ENCODE results near the gene CDK5RAP3.

CDK5RAP3 gene

DNA sequence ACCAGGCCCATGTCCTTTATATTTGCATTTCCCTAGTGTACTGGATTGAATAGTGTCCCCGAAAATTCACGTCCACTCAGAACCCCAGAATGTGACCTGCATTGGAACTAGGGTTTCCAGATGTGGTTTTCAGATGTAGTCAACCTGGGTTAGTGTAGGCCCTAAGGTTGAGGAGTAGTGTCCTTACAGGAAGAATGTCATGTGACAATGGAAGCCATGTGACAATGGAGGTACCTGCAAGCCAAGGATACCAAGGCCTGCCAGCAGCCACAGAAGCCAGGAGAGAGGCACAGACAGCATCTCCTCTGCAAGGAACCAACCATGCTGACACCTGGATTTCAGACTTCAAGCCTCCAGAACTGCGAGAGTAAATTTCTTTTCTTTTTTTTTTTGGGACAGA is 8.0 kb upstream of the CDK5RAP3 start:
- Histone ChIP-seq H3K27me3 (ENCODE audit: control insufficient read depth, insufficient read depth, low read length) (no peaks in the 10 kb centered on the region), H3K36me3 (ENCODE audit: control insufficient read depth, insufficient read depth, low read length) (no peaks in the 10 kb centered on the region), H3K9ac (ENCODE audit: low read length) (no peak overlapping the region), H3K27ac (ENCODE audit: low read depth, low read length) (no peak overlapping the region), H3K9me3 (ENCODE audit: control insufficient read depth, insufficient read depth, low read depth, low read length) (no peaks in the 10 kb centered on the region), H3K4me3 (ENCODE audit: low read depth, low read length) (no peak overlapping the region), H3K4me1 (ENCODE audit: control insufficient read depth, insufficient read depth, low read length) (peaks cover 3% of the 10 kb centered on the region)

DNA sequence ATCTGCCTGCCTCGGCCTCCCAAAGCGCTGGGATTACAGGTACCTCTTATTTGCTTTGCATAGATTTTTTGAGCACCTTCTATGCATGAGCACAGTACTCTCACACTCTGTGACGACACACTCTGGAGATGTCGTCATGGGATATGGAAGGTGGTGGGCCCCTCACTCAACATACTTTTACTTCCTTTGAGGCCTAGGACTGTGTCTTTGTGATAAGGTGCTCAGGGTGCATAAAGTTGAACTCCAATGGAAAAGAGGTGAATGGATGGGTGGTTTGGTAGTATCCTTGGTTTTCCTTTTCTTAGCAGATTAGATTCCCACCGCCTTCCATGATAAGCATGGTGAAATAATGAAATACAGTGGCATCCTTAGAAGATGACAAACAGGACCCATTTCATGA is 6.1 kb upstream of the CDK5RAP3 start:
- Histone ChIP-seq H3K9me3 (ENCODE audit: control insufficient read depth, insufficient read depth, low read depth, low read length) (no peaks in the 10 kb centered on the region), H3K27me3 (ENCODE audit: control insufficient read depth, insufficient read depth, low read length) (no peaks in the 10 kb centered on the region), H3K36me3 (ENCODE audit: control insufficient read depth, insufficient read depth, low read length) (no peaks in the 10 kb centered on the region), H3K4me3 (ENCODE audit: low read depth, low read length) (no peak overlapping the region), H3K9ac (ENCODE audit: low read length) (no peak overlapping the region), H3K27ac (ENCODE audit: low read depth, low read length) (no peak overlapping the region), H3K4me1 (ENCODE audit: control insufficient read depth, insufficient read depth, low read length) (no peaks in the 10 kb centered on the region; the same call in 1 of the 2 replicates)

DNA sequence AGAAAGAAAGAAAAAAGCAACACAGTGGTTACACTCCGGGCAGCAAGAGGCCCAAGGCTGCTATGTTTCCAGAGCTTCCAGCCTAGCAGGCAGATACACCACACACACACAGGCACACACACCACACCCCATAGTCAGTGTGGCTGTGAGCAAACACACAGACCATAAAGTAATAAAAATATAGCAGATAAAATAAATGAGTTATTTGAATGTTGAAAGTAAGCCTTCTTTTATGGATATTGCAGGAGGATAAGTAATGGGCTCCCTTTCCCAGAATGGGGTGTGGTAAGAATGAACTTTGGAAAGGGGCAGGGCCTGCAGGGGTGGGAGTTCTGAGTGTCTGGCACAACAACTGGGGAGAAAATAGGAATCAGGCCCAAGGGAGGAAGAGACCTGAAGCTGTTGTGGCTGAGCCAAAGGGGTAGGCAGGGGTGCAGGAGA is 4.8 kb upstream of the CDK5RAP3 start:
- Histone ChIP-seq H3K36me3 (ENCODE audit: control insufficient read depth, insufficient read depth, low read length) (no peaks in the 10 kb centered on the region), H3K4me1 (ENCODE audit: control insufficient read depth, insufficient read depth, low read length) (peaks cover 5% of the 10 kb centered on the region), H3K27me3 (ENCODE audit: control insufficient read depth, insufficient read depth, low read length) (no peaks in the 10 kb centered on the region), H3K27ac (ENCODE audit: low read depth, low read length) (no peak overlapping the region), H3K4me3 (ENCODE audit: low read depth, low read length) (no peak overlapping the region), H3K9ac (ENCODE audit: low read length) (no peak overlapping the region), H3K9me3 (ENCODE audit: control insufficient read depth, insufficient read depth, low read depth, low read length) (no peaks in the 10 kb centered on the region)

DNA sequence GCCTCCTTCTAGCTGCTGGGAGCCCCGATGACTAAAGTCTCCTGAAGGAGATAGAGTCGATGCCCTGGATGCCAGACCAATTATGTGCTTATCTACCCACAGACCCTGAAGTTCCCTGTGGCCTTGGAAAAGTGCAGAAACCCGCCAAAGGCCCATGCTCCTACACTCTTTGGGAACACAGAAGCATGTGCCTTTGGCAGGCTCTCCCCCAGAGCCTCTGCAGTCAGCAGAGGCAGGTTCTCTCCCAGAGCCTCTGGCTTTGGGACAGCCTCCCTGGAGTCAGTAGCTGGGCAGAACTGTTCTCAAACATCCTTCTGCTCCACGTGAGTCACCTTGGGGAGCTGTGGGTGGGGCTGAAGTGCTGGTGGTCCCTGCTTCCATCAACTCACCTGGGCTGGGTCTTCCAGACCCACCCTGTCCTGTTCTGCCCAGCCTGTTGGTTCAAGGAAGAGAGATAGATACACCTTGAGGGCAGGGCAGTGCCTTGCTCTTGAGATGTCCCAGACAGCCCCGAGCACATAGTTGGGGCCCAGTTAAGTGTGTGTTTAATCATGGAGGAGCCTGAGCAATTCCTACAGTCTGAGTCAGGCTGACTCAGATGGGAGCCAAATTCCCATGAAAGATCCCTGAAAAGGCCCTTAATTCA is 3.2 kb upstream of the CDK5RAP3 start:
- H3K27me3 ChIP-seq (ENCODE audit: control insufficient read depth, insufficient read depth, low read length): no peaks in the 10 kb centered on the region
- H3K9me3 ChIP-seq (ENCODE audit: control insufficient read depth, insufficient read depth, low read depth, low read length): no peaks in the 10 kb centered on the region
- H3K4me3 ChIP-seq (ENCODE audit: low read depth, low read length): no peak overlapping the region
- H3K27ac ChIP-seq (ENCODE audit: low read depth, low read length): no peak overlapping the region
- H3K4me1 ChIP-seq (ENCODE audit: control insufficient read depth, insufficient read depth, low read length): peaks cover 8% of the 10 kb centered on the region
- H3K36me3 ChIP-seq (ENCODE audit: control insufficient read depth, insufficient read depth, low read length): no peaks in the 10 kb centered on the region
- H3K9ac ChIP-seq (ENCODE audit: low read length): no peak overlapping the region

DNA sequence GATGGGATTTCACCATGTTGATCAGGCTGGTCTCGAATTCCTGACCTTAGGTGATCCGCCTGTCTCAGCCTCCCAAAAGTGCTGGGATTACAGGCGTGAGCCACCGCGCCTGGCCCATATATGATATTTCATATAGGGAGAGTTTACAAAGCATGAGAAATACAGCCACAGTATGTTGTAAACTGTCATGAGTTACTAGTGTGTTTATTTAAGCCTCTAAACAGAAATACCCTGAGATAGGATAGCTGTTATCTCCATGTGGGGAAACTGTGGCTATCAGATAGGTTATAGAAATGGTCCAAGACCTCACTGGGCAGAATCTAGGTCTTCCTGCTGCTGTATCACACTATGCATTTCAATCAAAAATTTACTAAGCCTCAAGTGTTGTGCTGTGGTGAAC is 2.1 kb upstream of the CDK5RAP3 start:
- peaks cover 8% of the 10 kb centered on the region for H3K4me1 ChIP-seq (ENCODE audit: control insufficient read depth, insufficient read depth, low read length)
- no peak overlapping the region for H3K27ac ChIP-seq (ENCODE audit: low read depth, low read length)
- no peaks in the 10 kb centered on the region for H3K9me3 ChIP-seq (ENCODE audit: control insufficient read depth, insufficient read depth, low read depth, low read length)
- H3K4me3 ChIP-seq (ENCODE audit: low read depth, low read length): no peak overlapping the region
- no peaks in the 10 kb centered on the region for H3K27me3 ChIP-seq (ENCODE audit: control insufficient read depth, insufficient read depth, low read length)
- H3K9ac ChIP-seq (ENCODE audit: low read length): no peak overlapping the region
- peaks cover 11% of the 10 kb centered on the region for H3K36me3 ChIP-seq (ENCODE audit: control insufficient read depth, insufficient read depth, low read length)

DNA sequence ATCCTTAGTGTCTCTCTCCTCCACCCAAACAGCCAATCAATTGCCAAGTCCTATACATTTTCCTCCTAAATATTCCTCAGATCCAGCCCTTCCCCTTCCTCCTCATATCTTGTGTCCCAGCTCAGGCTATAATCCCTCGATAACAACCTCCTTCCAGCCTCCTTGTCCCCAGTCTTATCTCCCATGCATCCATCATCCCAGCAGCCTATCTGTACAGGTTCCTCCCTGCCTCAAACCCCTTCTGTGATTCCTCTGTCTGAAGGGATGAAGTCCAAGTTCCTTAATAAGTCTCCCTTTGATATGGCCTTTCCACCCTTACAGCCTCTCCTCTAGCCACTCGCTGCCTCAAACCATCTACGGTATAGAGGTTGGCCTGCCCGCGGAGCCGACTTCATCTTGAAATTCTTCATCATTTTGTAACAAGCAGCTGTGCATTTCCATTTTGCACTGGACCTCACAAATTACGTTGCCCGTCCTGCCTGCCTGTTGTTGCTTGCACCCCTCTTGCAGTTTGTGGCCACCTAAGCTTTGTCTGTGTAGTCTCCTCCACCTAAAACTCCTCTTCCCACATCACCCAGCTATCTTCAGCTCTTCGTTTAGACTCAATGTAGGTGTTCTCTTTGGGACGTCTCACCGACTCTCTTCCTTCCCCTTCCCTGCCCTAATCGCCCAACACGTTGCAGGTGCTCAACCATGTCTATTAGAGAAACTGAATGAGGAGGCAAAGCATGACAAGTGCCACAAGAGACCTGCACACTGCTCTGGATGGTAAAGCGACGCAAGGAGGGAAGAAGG is 786 bp upstream of the CDK5RAP3 start:
- H3K27ac ChIP-seq (ENCODE audit: low read depth, low read length): no peak overlapping the region
- H3K9ac ChIP-seq (ENCODE audit: low read length): no peak overlapping the region

DNA sequence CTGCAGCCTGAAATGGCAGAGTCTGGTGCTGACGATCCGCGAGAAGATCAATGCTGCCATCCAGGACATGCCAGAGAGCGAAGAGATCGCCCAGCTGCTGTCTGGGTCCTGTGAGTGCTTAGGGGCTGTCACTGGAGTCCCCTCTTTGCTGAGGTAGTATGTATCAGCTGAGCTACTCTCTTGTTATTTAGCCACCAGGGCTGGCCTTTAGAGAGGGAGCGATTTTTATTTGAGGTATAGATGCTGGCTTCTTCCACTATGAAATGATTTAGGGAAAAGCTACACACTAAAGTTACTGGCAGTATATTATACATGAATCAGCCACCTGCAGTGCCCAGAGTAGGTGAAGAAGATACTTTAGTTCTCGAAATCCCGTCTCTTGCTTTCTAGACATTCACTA is 2.6 kb downstream of the CDK5RAP3 start:
- Histone ChIP-seq H3K4me1 (ENCODE audit: control insufficient read depth, insufficient read depth, low read length) (peaks cover 8% of the 10 kb centered on the region), H3K27me3 (ENCODE audit: control insufficient read depth, insufficient read depth, low read length) (no peaks in the 10 kb centered on the region), H3K9ac (ENCODE audit: low read length) (no peak overlapping the region), H3K27ac (ENCODE audit: low read depth, low read length) (no peak overlapping the region), H3K9me3 (ENCODE audit: control insufficient read depth, insufficient read depth, low read depth, low read length) (no peaks in the 10 kb centered on the region), H3K4me3 (ENCODE audit: low read depth, low read length) (no peak overlapping the region), H3K36me3 (ENCODE audit: control insufficient read depth, insufficient read depth, low read length) (peaks cover 47% of the 10 kb centered on the region)

More for the DNA sequence above, 786 bp upstream of the CDK5RAP3 start:
- Histone ChIP-seq H3K4me3 (ENCODE audit: low read depth, low read length) (peak overlapping the region; percentile 46), H3K36me3 (ENCODE audit: control insufficient read depth, insufficient read depth, low read length) (peaks cover 22% of the 10 kb centered on the region), H3K4me1 (ENCODE audit: control insufficient read depth, insufficient read depth, low read length) (peaks cover 8% of the 10 kb centered on the region), H3K9me3 (ENCODE audit: control insufficient read depth, insufficient read depth, low read depth, low read length) (no peaks in the 10 kb centered on the region), H3K27me3 (ENCODE audit: control insufficient read depth, insufficient read depth, low read length) (no peaks in the 10 kb centered on the region)

DNA sequence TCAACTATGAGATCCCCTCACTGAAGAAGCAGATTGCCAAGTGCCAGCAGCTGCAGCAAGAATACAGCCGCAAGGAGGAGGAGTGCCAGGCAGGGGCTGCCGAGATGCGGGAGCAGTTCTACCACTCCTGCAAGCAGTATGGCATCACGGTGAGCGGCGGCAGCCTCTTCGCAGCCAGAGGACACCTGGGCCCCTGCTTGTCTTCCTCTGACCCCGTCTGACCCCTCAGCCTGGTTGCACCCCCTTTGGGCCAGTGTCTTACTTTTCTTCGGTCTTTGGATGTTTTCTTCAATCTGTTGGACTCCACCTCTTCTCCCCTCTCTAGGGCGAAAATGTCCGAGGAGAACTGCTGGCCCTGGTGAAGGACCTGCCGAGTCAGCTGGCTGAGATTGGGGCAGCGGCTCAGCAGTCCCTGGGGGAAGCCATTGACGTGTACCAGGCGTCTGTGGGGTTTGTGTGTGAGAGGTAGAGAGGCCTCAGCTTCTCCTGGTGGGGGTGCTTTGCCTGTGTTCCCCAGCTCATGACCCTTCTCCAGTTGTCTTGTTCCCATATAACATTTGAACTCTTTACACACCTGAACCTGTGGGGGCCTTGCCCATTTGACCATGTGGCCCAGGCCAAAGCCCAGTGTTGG is 4.4 kb downstream of the CDK5RAP3 start:
- peaks cover 64% of the 10 kb centered on the region for H3K36me3 ChIP-seq (ENCODE audit: control insufficient read depth, insufficient read depth, low read length)
- H3K9me3 ChIP-seq (ENCODE audit: control insufficient read depth, insufficient read depth, low read depth, low read length): no peaks in the 10 kb centered on the region
- H3K4me1 ChIP-seq (ENCODE audit: control insufficient read depth, insufficient read depth, low read length): peaks cover 6% of the 10 kb centered on the region
- H3K27me3 ChIP-seq (ENCODE audit: control insufficient read depth, insufficient read depth, low read length): no peaks in the 10 kb centered on the region
- no peak overlapping the region for H3K9ac ChIP-seq (ENCODE audit: low read length)
- H3K4me3 ChIP-seq (ENCODE audit: low read depth, low read length): no peak overlapping the region
- no peak overlapping the region for H3K27ac ChIP-seq (ENCODE audit: low read depth, low read length)

DNA sequence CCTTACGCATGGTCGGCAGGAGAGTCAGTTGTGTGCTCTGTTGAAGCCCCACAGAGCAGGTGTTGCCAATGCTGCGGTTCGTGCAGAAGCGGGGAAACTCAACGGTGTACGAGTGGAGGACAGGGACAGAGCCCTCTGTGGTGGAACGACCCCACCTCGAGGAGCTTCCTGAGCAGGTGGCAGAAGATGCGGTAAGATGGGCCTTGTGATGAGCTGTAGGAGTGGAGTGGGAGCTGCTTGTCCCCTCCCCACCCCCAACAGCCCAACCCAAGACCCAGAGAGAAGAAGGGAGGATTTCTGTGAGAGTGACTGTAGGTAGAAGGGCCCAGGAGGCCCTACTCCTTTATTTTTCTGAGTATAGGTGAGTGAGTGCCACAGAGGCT is 4.9 kb downstream of the CDK5RAP3 start:
- Histone ChIP-seq H3K27me3 (ENCODE audit: control insufficient read depth, insufficient read depth, low read length) (no peaks in the 10 kb centered on the region), H3K4me1 (ENCODE audit: control insufficient read depth, insufficient read depth, low read length) (peaks cover 4% of the 10 kb centered on the region), H3K36me3 (ENCODE audit: control insufficient read depth, insufficient read depth, low read length) (peaks cover 69% of the 10 kb centered on the region), H3K4me3 (ENCODE audit: low read depth, low read length) (no peak overlapping the region), H3K27ac (ENCODE audit: low read depth, low read length) (no peak overlapping the region), H3K9ac (ENCODE audit: low read length) (no peak overlapping the region), H3K9me3 (ENCODE audit: control insufficient read depth, insufficient read depth, low read depth, low read length) (no peaks in the 10 kb centered on the region)

DNA sequence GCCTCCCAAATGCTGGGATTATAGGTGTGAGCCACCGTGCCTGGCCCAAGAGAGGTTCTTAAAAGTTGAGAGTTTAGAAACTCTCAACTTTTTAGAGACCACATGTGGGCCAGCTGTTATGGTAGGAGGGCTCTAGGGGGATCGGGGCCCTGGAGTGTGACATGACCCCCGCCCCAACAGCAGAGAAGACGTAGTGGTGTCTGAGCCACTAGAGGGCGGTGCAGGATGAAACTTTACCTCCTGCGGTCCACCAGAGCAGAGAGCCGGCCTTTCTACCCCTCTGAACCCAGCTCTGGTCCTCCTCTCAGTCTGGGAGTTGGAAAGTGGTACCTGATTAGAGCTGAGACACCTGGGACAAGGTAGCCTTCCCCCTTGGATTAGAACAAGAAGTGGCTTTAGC is 7.4 kb downstream of the CDK5RAP3 start:
- no peaks in the 10 kb centered on the region for H3K4me1 ChIP-seq (ENCODE audit: control insufficient read depth, insufficient read depth, low read length)
- no peaks in the 10 kb centered on the region for H3K27me3 ChIP-seq (ENCODE audit: control insufficient read depth, insufficient read depth, low read length)
- H3K4me3 ChIP-seq (ENCODE audit: low read depth, low read length): no peak overlapping the region
- H3K9ac ChIP-seq (ENCODE audit: low read length): no peak overlapping the region
- H3K36me3 ChIP-seq (ENCODE audit: control insufficient read depth, insufficient read depth, low read length): peaks cover 88% of the 10 kb centered on the region
- no peak overlapping the region for H3K27ac ChIP-seq (ENCODE audit: low read depth, low read length)
- no peaks in the 10 kb centered on the region for H3K9me3 ChIP-seq (ENCODE audit: control insufficient read depth, insufficient read depth, low read depth, low read length)

DNA sequence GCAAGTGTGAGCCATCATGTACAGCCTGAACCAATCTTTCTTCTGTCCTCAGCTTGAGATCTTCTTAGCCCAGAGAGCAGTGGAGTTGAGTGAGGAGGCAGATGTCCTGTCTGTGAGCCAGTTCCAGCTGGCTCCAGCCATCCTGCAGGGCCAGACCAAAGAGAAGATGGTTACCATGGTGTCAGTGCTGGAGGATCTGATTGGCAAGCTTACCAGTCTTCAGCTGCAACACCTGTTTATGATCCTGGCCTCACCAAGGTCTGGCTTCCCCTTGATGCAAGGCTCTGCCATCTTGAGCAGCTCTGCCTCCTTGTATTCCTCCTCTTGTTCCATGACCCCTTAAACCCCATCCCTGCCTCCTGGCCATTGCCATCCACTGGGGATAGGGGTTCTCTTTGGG is 9.6 kb downstream of the CDK5RAP3 start:
- Histone ChIP-seq H3K4me3 (ENCODE audit: low read depth, low read length) (no peak overlapping the region), H3K4me1 (ENCODE audit: control insufficient read depth, insufficient read depth, low read length) (no peaks in the 10 kb centered on the region), H3K9ac (ENCODE audit: low read length) (no peak overlapping the region), H3K27ac (ENCODE audit: low read depth, low read length) (no peak overlapping the region), H3K36me3 (ENCODE audit: control insufficient read depth, insufficient read depth, low read length) (peaks cover 77% of the 10 kb centered on the region), H3K27me3 (ENCODE audit: control insufficient read depth, insufficient read depth, low read length) (no peaks in the 10 kb centered on the region), H3K9me3 (ENCODE audit: control insufficient read depth, insufficient read depth, low read depth, low read length) (no peaks in the 10 kb centered on the region)
